Keratinocyte (primary cell): Measurements from ENCODE around the gene ATG9B.

Experiments used
- EZH2 ChIP-seq: IDR thresholded peaks from one replicate; pipeline ENCODE4 v1.6.1; 2012; ENCODE audit warnings: inconsistent platforms, mild to moderate bottlenecking, low read length, moderate library complexity
- TF ChIP-seq, protein P1 (sequence below), 3 experiments: IDR thresholded peaks in 1 of 3; conservative IDR thresholded peaks in 1 of 3; optimal IDR thresholded peaks in 1 of 3; 2 replicates in 2 of 3; 3 replicates in 1 of 3; pipeline versions ENCODE3 to v1.5.1; 2011; ENCODE audit warnings: low read length in 3 of 3, mild to moderate bottlenecking in 3 of 3, moderate library complexity in 2 of 3, control low read depth in 1 of 3, inconsistent platforms in 1 of 3; ENCODE audit not compliant: insufficient read depth in 2 of 3; ENCODE audit errors: extremely low read depth in 1 of 3

DNA sequence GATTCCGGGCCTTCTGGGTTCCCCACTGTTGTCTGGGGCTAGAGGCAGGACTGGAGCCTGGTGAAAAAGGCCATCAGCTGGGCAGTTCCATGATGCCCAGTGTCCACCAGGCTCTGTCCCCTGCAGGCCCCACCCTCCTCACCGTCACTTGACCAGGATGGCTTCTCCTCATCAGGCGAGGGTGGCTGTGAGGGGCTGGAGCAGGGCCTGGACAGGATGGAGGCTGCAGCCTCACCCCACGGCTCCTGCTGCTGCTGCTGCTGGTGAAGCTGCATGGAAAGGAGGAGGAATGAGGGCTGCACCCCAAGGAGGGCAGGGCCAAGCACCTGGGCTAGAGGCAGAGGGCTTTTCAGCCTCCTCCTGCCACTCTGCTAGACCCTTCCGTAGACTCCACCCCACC lies 8.3 kb downstream of the ATG9B start:
- TF ChIP-seq EZH2, result no peak
- TF ChIP-seq, protein P1, sequence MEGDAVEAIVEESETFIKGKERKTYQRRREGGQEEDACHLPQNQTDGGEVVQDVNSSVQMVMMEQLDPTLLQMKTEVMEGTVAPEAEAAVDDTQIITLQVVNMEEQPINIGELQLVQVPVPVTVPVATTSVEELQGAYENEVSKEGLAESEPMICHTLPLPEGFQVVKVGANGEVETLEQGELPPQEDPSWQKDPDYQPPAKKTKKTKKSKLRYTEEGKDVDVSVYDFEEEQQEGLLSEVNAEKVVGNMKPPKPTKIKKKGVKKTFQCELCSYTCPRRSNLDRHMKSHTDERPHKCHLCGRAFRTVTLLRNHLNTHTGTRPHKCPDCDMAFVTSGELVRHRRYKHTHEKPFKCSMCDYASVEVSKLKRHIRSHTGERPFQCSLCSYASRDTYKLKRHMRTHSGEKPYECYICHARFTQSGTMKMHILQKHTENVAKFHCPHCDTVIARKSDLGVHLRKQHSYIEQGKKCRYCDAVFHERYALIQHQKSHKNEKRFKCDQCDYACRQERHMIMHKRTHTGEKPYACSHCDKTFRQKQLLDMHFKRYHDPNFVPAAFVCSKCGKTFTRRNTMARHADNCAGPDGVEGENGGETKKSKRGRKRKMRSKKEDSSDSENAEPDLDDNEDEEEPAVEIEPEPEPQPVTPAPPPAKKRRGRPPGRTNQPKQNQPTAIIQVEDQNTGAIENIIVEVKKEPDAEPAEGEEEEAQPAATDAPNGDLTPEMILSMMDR (optimal IDR thresholded peaks at IDR 0.05 in 1 of 3, IDR thresholded peaks at IDR 0.05 in 1 of 3, conservative IDR thresholded peaks at IDR 0.05 in 1 of 3; ENCODE audit: extremely low read depth in 1 of 3, insufficient read depth in 2 of 3, low read length in 3 of 3), result no peak
